PC-3 (cell line): ENCODE data around the gene BFSP1. TPM values are rescaled to one million over a fixed set of nuclear protein-coding genes. Genes with fewer than 3 reads are reported as not detected.

Source experiments
- ATAC-seq: fragments of 200-7000 bp; cut with Tn5 transposase; 2 replicates; pipeline ENCODE4 v1.9.1; 2020; ENCODE audit warnings: mild to moderate bottlenecking, moderate library complexity
- BruUV-seq: library from RNA; stranded (reverse); fragments of 400-500 nt; replicated peaks from 2 replicates; lab custom pipeline; 2021; lab: Mats Ljungman, UMichigan
- CTCF ChIA-PET: fragments of 300-600 bp; sonication (Branson Sonifier 250); formaldehyde crosslinking; loops from one replicate; lab custom pipeline; 2022; ENCODE audit warnings: antibody characterized with exemption; lab: Charles Lee
- POLR2A ChIA-PET: fragments of 300-600 bp; sonication (Branson Sonifier 250); formaldehyde crosslinking; loops from one replicate; lab custom pipeline; 2022; ENCODE audit warnings: antibody characterized with exemption; ENCODE audit not compliant: unreplicated experiment; lab: Charles Lee
- DNase-seq: peaks from one replicate; pipeline ENCODE4 v3.0.0-alpha.2; 2015
- H2AFZ ChIP-seq: fragments of 300-600 bp; sonication (generic); 2 replicates; pipeline ENCODE4 v1.6.0; 2016; ENCODE audit warnings: antibody characterized with exemption, low read length
- H3F3A ChIP-seq: fragments of 300-600 bp; sonication (generic); one replicate; pipeline ENCODE4 v1.6.0; 2017; ENCODE audit warnings: antibody characterized with exemption, low read length, control low read depth, mild to moderate bottlenecking; ENCODE audit not compliant: unreplicated experiment
- H3K27ac ChIP-seq: fragments of 300-600 bp; sonication (generic); 2 replicates; pipeline ENCODE4 v1.5.1; 2016; ENCODE audit warnings: mild to moderate bottlenecking, low read length
- H3K27me3 ChIP-seq: fragments of 300-600 bp; sonication (generic); 2 replicates; pipeline ENCODE4 v1.6.1; 2016; ENCODE audit warnings: low read length, mixed read lengths
- H3K36me3 ChIP-seq: fragments of 300-600 bp; sonication (generic); 2 replicates; pipeline ENCODE4 v1.6.1; 2016; ENCODE audit warnings: low read depth, mixed run types, low read length, mixed read lengths
- H3K4me1 ChIP-seq: fragments of 300-600 bp; sonication (generic); 2 replicates; pipeline ENCODE4 v1.5.1; 2016; ENCODE audit warnings: low read length; ENCODE audit not compliant: insufficient read depth
- H3K4me2 ChIP-seq: fragments of 300-600 bp; sonication (generic); 2 replicates; pipeline ENCODE4 v1.6.0; 2016; ENCODE audit warnings: low read length
- H3K4me3 ChIP-seq: fragments of 300-600 bp; sonication (generic); 2 replicates; pipeline ENCODE4 v1.5.1; 2016; ENCODE audit warnings: mild to moderate bottlenecking, low read length, mixed read lengths
- H3K79me2 ChIP-seq: fragments of 300-600 bp; sonication (generic); 2 replicates; pipeline ENCODE4 v1.6.1; 2017; ENCODE audit warnings: low read length, mixed read lengths
- H3K9ac ChIP-seq: fragments of 300-600 bp; sonication (generic); 2 replicates; pipeline ENCODE4 v1.6.0; 2016; ENCODE audit warnings: mild to moderate bottlenecking, low read length
- H3K9me2 ChIP-seq: fragments of 300-600 bp; sonication (generic); replicated peaks from 2 replicates; pipeline ENCODE4 v1.6.1; 2016; ENCODE audit warnings: mixed run types, low read length, mixed read lengths
- H3K9me3 ChIP-seq: fragments of 300-600 bp; sonication (generic); 2 replicates; pipeline ENCODE4 v1.6.1; 2016; ENCODE audit warnings: low read length, mixed read lengths
- H4K20me1 ChIP-seq: fragments of 300-600 bp; sonication (generic); 2 replicates; pipeline ENCODE4 v1.6.1; 2016; ENCODE audit warnings: low read length, mixed read lengths
- EZH2 ChIP-seq: fragments of 300-600 bp; sonication (generic); IDR thresholded peaks from one replicate; pipeline ENCODE4 v1.6.1; 2017; ENCODE audit warnings: antibody characterized with exemption, mild to moderate bottlenecking, low read length; ENCODE audit not compliant: unreplicated experiment
- EZH2phosphoT487 ChIP-seq: fragments of 300-600 bp; sonication (generic); IDR thresholded peaks from 2 replicates; pipeline ENCODE4 v1.6.1; 2018; ENCODE audit warnings: mild to moderate bottlenecking, antibody characterized with exemption, low read length, borderline replicate concordance
- intact Hi-C: fragments of 100-400 bp; cut with micrococcal nuclease; formaldehyde crosslinking; loops from 2 replicates; pipeline ENCODE4 v1.9.0; 2023
- total RNA-seq: library from RNA; depleted of rRNA; stranded (reverse); fragments of >200 nt; gene quantifications from 2 replicates; pipeline ENCODE4 v1.2.3, GENCODE V29; 2014
- TF ChIP-seq, protein P1 (sequence below): fragments of 300-600 bp; sonication (generic); conservative IDR thresholded peaks from 2 replicates; pipeline ENCODE4 v1.5.1; 2017; ENCODE audit warnings: antibody characterized with exemption, low read depth, mild to moderate bottlenecking, low read length

Gene BFSP1
- total RNA-seq, 1 experiment from 2014 or later = 2.7 TPM

GRCh38 chr20:17518339-17519052 is 12.7 kb downstream of the BFSP1 start:
- Histone ChIP-seq H3K9me2 (no peaks in the 10 kb centered on the region), H3K4me2 (no peak overlapping the region), H3K4me3 (no peak overlapping the region), H3K27ac (no peak overlapping the region), H3F3A (no peaks in the 10 kb centered on the region), H3K27me3 (no peaks in the 10 kb centered on the region), H4K20me1 (no peaks in the 10 kb centered on the region), H2AFZ (no peak overlapping the region), H3K9ac (no peak overlapping the region), H3K4me1 (no peaks in the 10 kb centered on the region), H3K9me3 (no peaks in the 10 kb centered on the region), H3K79me2 (no peaks in the 10 kb centered on the region), H3K36me3 (no peaks in the 10 kb centered on the region)
- no peak for TF ChIP-seq EZH2
- TF ChIP-seq, protein P1, sequence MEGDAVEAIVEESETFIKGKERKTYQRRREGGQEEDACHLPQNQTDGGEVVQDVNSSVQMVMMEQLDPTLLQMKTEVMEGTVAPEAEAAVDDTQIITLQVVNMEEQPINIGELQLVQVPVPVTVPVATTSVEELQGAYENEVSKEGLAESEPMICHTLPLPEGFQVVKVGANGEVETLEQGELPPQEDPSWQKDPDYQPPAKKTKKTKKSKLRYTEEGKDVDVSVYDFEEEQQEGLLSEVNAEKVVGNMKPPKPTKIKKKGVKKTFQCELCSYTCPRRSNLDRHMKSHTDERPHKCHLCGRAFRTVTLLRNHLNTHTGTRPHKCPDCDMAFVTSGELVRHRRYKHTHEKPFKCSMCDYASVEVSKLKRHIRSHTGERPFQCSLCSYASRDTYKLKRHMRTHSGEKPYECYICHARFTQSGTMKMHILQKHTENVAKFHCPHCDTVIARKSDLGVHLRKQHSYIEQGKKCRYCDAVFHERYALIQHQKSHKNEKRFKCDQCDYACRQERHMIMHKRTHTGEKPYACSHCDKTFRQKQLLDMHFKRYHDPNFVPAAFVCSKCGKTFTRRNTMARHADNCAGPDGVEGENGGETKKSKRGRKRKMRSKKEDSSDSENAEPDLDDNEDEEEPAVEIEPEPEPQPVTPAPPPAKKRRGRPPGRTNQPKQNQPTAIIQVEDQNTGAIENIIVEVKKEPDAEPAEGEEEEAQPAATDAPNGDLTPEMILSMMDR = no peak
- no peak for TF ChIP-seq EZH2phosphoT487
- DNase-seq (no peak), ATAC-seq (no peak)
- intact Hi-C loops = no loop called here
- ChIA-PET POLR2A (no interaction called here), CTCF (no interaction called here)
- BruUV-seq = no TSS peak

- Histone ChIP-seq H2AFZ (no peak overlapping the region), H3K9me3 (no peaks in the 10 kb centered on the region), H4K20me1 (no peaks in the 10 kb centered on the region), H3F3A (no peaks in the 10 kb centered on the region), H3K27me3 (no peaks in the 10 kb centered on the region), H3K9me2 (no peaks in the 10 kb centered on the region), H3K4me3 (no peak overlapping the region), H3K4me2 (no peak overlapping the region), H3K4me1 (no peaks in the 10 kb centered on the region), H3K36me3 (no peaks in the 10 kb centered on the region), H3K79me2 (no peaks in the 10 kb centered on the region), H3K9ac (no peak overlapping the region), H3K27ac (no peak overlapping the region)
- ChIA-PET CTCF (no interaction called here), POLR2A (no interaction called here)
- intact Hi-C loops = no loop called here
- BruUV-seq = no TSS peak
- ATAC-seq = no peak
- TF ChIP-seq, protein P1 = no peak
- TF ChIP-seq EZH2 = no peak
- no peak for TF ChIP-seq EZH2phosphoT487
- no peak for DNase-seq
These were observed 16.1 kb downstream of the BFSP1 start for GRCh38 chr20:17515053-17515452.

- intact Hi-C loops = no loop called here
- Histone ChIP-seq H3K9me3 (no peaks in the 10 kb centered on the region), H3K4me2 (no peak overlapping the region), H3K9me2 (no peaks in the 10 kb centered on the region), H3F3A (no peaks in the 10 kb centered on the region), H3K36me3 (no peaks in the 10 kb centered on the region), H2AFZ (no peak overlapping the region), H3K27ac (no peak overlapping the region), H3K4me1 (no peaks in the 10 kb centered on the region), H4K20me1 (no peaks in the 10 kb centered on the region), H3K27me3 (no peaks in the 10 kb centered on the region), H3K79me2 (no peaks in the 10 kb centered on the region), H3K9ac (no peak overlapping the region), H3K4me3 (no peak overlapping the region)
- BruUV-seq = no TSS peak
- DNase-seq (no peak), ATAC-seq (no peak)
- ChIA-PET POLR2A (no interaction called here), CTCF (no interaction called here)
- TF ChIP-seq, protein P1 = no peak
- TF ChIP-seq EZH2phosphoT487 (no peak), EZH2 (no peak)
These were observed 17.2 kb downstream of the BFSP1 start for GRCh38 chr20:17513939-17514338.
